ENCODE data around the gene MRM1. TPM values are rescaled to one million over a fixed set of nuclear protein-coding genes. Genes with fewer than 3 reads are reported as not detected.
A peak's percentile ranks its signal among the peaks of the same experiment; 100 is the strongest.
"Not testable (repeated sequence)": the region's sequence is repeated elsewhere in the genome, so short reads cannot be mapped to it uniquely, and the experiment has no call there.

MRM1 gene
- polyA plus RNA-seq, 1 donor, result 3.4 TPM

- DNase-seq (ENCODE audit: low read depth), result no peak
These were observed 464 bp upstream of the MRM1 start for GRCh38 chr17:36600936-36601302.

- no peak for DNase-seq (ENCODE audit: low read depth)
These were observed 806 bp downstream of the MRM1 start for GRCh38 chr17:36602030-36602748.

GRCh38 chr17:36602924-36603384 is 1.6 kb downstream of the MRM1 start:
- DNase-seq (ENCODE audit: low read depth), result no peak

GRCh38 chr17:36605028-36605427 is 3.6 kb downstream of the MRM1 start:
- not testable (repeated sequence) for DNase-seq (ENCODE audit: low read depth)

- no peak for DNase-seq (ENCODE audit: low read depth)
These were observed 6.9 kb downstream of the MRM1 start for GRCh38 chr17:36608280-36608679.

- no peak for DNase-seq (ENCODE audit: low read depth)
These were observed 7.6 kb downstream of the MRM1 start for GRCh38 chr17:36608794-36609497.

- no peak for DNase-seq (ENCODE audit: low read depth)
These were observed 8.1 kb downstream of the MRM1 start for GRCh38 chr17:36609498-36609862.

- DNase-seq (ENCODE audit: low read depth), result no peak
These were observed 9.1 kb downstream of the MRM1 start for GRCh38 chr17:36610474-36610873.

- DNase-seq (ENCODE audit: low read depth), result no peak
These were observed 10.1 kb downstream of the MRM1 start for GRCh38 chr17:36611345-36612072.

- DNase-seq (ENCODE audit: low read depth), result no peak
These were observed 10.9 kb downstream of the MRM1 start for GRCh38 chr17:36612323-36612722.

GRCh38 chr17:36613155-36613554 is 11.8 kb downstream of the MRM1 start:
- DNase-seq (ENCODE audit: low read depth), result no peak

- DNase-seq (ENCODE audit: low read depth), result no peak
These were observed 12.7 kb downstream of the MRM1 start for GRCh38 chr17:36614081-36614480.

- DNase-seq (ENCODE audit: low read depth), result no peak
These were observed 13.6 kb downstream of the MRM1 start for GRCh38 chr17:36614933-36615332.

- no peak for DNase-seq (ENCODE audit: low read depth)
These were observed 15.0 kb downstream of the MRM1 start for GRCh38 chr17:36616061-36617029.

- no peak for DNase-seq (ENCODE audit: low read depth)
These were observed 16.4 kb downstream of the MRM1 start for GRCh38 chr17:36617773-36618172.

- no peak for DNase-seq (ENCODE audit: low read depth)
These were observed 21.9 kb downstream of the MRM1 start for GRCh38 chr17:36623281-36623680.

- no peak for DNase-seq (ENCODE audit: low read depth)
These were observed 23.8 kb downstream of the MRM1 start for GRCh38 chr17:36625188-36625587.

- no peak for DNase-seq (ENCODE audit: low read depth)
These were observed 25.7 kb downstream of the MRM1 start for GRCh38 chr17:36627101-36627500.

GRCh38 chr17:36628576-36628975 is 27.2 kb downstream of the MRM1 start:
- DNase-seq (ENCODE audit: low read depth), result no peak

GRCh38 chr17:36629252-36629847 is 28.0 kb downstream of the MRM1 start:
- peak; percentile 19 for DNase-seq (ENCODE audit: low read depth)

- DNase-seq (ENCODE audit: low read depth), result no peak
These were observed 28.7 kb downstream of the MRM1 start for GRCh38 chr17:36629970-36630502.
